GM21447 (cell line): ENCODE measurements around the gene ATP6V0E1.
A peak's percentile ranks its signal among the peaks of the same experiment; 100 is the strongest.
"Not testable (repeated sequence)": the region's sequence is repeated elsewhere in the genome, so short reads cannot be mapped to it uniquely, and the experiment has no call there.

Experiments
- ATAC-seq: cut with Tn5 transposase; IDR thresholded peaks from one replicate; pipeline ENCODE4 v1.9.1; 2021; ENCODE audit not compliant: unreplicated experiment

Gene ATP6V0E1

GRCh38 chr5:173001229-173001841, 17.8 kb downstream of the ATP6V0E1 start:
- peak; percentile 75 for ATAC-seq

GRCh38 chr5:173003360-173003759, 19.8 kb downstream of the ATP6V0E1 start:
- no peak for ATAC-seq

GRCh38 chr5:173004013-173004412, 20.4 kb downstream of the ATP6V0E1 start:
- ATAC-seq: no peak

GRCh38 chr5:173004447-173004846, 20.9 kb downstream of the ATP6V0E1 start:
- no peak for ATAC-seq

DNA sequence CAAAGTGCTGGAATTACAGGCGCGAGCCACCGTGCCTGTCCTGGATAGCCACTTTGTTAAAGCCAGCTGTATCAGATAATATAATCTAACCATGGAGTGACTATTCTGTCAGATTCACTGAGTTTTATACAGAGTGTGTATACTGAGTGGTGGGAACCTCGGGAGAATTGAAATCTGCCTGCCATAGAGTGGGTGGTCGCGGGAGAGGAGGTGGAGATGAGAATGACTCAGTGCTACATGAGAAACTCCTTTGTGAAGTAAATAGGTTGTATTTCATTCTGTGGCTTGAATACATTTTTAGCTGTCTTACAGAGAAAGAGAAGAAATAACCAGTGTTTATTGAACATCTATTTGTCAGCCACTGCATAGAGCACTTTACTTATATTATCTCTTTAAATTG, 26.4 kb downstream of the ATP6V0E1 start:
- no peak for ATAC-seq

DNA sequence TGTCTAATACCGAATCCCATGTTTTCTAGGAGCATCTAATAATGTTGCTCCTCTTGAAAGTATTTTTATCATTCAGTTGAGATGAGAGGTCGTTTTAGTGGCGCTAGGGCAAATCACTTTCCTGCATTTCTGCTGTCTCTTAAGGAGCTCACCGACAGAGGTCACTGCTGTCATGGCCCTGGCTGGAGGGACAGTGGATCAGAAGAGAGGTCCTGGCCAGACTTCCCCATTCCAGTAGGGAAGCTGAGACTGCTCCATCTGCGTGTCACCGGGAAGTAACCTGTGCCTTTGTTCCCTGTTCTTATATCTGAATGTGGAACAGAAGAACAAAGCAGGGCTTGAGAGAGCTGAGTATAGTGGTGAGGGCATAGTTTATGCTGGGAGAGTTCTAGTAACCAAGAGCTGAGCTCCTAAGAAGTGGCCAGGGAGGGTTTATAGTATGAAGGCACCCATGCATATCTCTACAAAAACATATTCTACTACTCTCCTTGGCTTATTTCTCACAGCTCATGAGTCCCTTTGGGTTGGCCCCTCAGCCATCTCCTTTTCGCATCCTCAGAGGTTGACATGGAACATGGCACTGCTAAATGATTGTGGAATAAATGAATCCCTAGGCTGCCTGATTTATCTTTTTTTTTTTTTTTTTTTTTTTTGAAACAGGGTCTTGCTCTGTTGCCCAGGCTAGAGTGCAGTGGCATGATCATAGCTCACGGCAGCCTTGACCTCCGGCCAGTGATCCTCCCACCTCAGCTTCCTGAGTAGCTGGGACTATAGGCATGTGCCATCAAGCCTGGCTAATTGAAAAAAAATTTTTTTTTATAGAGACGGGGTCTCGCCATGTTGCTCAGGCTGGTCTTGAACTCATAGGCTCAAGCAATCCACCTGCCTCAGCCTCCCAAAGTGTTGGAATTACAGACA, 27.2 kb downstream of the ATP6V0E1 start:
- ATAC-seq: no peak

DNA sequence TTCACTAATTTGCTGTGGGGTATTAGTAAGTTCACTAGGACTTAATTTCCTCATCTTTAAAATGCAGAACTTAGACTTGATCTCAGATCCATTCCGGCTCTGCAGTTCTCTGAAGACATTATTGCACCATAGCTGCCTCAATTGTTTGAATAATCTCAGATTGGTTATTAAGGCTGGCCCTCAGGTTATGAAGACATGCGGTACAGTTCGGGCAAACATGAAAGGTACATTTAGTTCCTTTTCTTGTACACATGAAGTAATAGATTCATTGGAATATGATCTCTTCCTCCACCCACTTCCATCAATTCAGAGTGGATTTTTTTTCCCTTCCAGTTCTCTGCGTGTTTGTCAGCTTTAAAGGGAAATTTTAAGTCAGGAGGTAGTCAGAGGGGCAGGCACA, 28.0 kb downstream of the ATP6V0E1 start:
- ATAC-seq: no peak

DNA sequence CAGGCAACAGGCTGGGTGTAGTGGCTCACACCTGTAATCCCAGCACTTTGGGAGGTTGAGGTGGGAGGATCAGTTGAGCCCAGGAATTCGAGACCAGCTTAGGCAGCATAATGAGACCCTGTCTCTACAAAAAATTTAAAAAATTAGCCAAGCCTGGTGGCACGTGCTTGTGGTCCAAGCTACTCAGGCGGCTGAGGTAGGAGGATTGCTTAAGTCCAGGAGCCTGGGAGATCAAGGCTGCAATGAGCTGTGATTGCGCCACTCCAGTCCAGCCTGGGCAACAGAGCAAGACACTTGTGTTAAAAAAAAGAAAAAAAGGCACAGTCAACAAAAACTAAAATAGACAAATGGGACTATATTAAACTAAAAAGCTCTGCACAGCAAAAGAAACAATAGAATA, 29.3 kb downstream of the ATP6V0E1 start:
- no peak for ATAC-seq

- ATAC-seq: no peak
Observed at GRCh38 chr5:173014671-173015070, 31.1 kb downstream of the ATP6V0E1 start.

GRCh38 chr5:173015192-173015591, 31.6 kb downstream of the ATP6V0E1 start:
- no peak for ATAC-seq

DNA sequence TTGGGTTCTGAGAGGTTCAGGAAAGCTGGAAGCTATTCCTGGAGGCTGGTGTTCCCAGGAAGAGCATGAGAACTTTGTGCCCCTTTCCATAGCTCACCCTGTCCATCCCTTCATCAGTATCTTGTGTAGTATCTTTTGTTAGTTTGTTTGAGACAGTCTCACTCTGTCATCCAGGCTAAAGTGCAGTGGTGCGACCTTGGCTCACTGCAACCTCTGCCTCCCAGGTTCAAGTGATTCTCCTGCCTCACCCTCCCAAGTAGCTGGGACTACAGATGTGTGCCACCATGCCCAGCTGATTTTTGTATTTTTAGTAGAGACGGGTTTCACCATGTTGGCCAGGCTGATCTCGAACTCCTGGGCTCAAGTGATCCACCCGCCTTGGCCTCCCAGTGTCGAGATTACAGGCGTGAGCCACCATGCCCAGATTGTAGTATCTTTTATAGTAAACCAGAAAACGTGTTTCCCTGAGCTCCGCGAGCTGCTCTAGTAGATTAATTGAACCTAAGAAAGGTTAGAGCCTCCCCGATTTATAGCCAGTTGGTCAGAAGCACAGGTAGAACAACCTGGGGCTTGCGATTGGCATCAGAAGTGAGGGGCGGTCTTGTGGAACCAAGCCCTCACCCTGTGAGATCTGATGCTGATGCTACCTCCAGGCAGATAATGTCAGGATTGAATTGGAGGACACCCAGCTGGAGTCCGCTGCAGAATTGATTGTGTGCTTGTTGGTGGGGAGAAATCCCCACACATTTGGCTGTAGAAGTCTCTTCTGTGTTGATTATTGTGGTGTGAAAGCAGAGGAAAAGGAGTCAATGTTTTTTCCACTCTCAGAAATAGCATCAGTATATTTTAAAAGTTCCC, 32.3 kb downstream of the ATP6V0E1 start:
- no peak for ATAC-seq

- no peak for ATAC-seq
Observed at GRCh38 chr5:173016598-173017046, 33.1 kb downstream of the ATP6V0E1 start.

- not testable (repeated sequence) for ATAC-seq
Observed at GRCh38 chr5:173017087-173017486, 33.5 kb downstream of the ATP6V0E1 start.

DNA sequence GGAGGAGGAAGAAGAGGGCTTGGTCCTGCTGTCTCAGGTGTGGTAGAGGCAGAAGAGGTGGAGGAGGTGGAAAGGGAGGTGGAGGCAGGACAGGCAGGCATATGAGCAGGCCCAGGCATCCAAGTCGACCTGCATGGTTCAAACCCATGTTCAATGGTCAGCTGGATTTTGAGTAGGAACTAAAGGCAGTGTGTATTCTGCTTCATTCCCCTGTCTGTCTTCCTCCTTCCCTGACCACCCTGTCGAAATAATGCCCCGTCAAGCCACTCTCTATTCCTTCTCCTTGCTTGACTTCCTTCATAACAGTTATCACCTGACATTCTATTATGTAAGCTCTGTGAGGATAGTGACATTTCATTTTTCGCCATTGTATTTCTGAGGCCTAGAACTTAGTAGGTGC, 34.8 kb downstream of the ATP6V0E1 start:
- ATAC-seq: no peak

DNA sequence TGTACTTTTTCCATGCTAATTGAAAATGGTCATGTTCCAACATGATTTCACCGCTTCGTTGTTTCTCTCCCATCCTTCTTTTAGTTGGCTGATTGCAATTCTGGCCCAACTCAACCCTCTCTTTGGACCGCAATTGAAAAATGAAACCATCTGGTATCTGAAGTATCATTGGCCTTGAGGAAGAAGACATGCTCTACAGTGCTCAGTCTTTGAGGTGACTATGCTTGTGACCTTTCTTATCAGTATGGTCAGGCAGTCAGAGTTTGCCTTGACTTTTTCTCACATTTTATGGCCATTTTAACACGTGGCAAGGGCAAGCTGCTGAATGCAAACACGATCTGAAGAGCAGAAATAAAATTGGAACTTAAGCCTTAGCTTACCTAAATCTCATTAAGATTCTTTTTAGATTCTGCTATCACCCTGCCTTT, 36.6 kb downstream of the ATP6V0E1 start:
- ATAC-seq: no peak

DNA sequence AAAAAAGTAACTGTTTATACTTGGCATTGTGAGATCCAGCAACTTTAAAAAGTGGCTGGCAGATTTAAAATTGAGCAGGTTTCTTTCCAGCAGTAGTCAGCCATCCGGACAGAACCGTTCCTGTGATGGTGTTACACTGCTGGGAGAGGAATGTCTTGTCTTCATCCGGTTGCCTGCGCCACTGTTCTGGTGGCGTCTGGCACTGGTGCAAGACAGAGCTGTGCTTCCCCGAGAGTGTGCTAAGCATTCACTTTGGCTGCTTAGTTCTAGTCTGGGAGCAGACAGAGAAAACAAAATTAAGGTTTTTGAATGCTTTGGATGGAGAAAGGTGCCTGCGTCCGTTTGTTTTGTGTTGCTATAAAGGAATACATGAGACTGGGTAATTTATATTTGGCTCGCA, 37.1 kb downstream of the ATP6V0E1 start:
- no peak for ATAC-seq

- ATAC-seq: no peak
Observed at GRCh38 chr5:173025651-173026050, 42.1 kb downstream of the ATP6V0E1 start.

GRCh38 chr5:173027905-173028304, 44.3 kb downstream of the ATP6V0E1 start:
- ATAC-seq: no peak

DNA sequence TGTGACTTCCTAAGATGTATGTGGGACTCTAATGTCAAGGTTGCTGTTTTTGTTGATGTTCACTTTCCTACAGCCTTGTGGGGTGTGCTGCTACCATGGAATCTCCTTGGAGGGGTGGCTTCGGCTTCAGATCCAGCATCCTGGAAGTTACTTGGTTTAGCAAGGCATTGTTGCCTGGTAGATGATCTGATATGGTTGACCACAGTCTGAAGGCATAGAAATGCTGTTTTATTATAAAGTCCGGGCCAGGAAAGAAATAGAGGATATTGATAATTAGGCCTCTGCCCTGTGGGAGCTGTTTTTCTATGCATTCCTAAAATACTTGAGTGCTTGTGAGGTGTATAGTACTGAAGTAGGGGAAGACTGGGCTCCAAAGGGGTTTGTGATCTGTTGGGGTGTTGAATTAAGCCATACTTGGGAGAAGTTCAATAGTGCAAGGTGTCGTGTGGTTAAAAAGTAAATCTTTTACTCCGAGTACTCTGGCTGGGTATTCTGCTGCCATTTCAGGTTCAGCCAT, 45.3 kb downstream of the ATP6V0E1 start:
- no peak for ATAC-seq

DNA sequence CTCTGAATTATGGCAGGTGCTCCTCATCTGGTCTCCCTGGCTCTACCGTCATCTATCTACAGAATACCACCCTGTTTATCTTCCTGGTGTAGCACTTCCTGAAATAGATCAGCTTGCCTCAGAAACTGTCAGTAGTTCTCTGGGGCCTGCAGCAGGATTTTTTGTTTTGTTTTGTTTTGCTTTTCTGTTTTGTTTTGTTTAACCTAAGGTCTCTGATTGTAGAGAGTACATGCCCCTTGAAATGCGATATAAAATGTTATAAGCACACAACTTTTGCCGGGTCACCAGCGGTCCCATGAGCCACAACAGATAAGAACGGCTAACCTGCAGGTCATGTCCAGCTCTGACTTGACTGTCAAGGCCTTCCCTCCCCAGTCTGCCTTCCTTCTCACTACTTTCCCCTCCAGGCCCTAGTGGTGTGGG, 45.9 kb downstream of the ATP6V0E1 start:
- peak; percentile 65 for ATAC-seq

GRCh38 chr5:173032096-173032495, 48.5 kb downstream of the ATP6V0E1 start:
- ATAC-seq: not testable (repeated sequence)
